Measurements from ENCODE around the gene GMPR. TPM values are rescaled to one million over a fixed set of nuclear protein-coding genes. Genes with fewer than 3 reads are reported as not detected.

GMPR gene
- total and polyA plus RNA-seq, 5 donors: 68.2 to 123 (median 72.3) TPM

DNA sequence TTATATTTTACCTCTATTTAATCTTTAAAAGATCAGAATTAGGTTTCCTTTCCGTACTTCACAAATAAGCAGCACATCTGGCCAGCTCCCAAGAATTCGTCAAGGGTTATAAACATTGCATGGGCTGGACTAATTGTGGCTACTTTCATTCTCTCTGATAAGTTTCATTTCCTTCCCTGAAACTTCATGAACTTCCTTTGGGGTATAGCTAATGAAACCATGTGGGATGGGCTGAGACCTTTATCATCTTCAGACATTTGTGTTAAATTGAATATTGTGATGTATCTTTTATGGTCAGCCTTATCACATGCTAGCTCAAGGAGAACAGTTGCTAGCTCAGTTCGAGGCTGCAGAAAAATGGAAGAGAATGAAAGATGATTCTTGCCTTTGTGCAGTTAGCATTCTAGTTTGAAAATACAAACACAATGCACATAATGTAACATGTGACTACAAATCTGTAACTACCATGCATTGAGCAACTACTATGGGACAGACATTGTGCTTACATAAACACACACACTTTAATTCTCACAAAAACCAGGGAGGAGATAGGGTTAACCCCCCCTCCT lies 1.7 kb upstream of the GMPR start:
- no peak overlapping the region for H3K27ac ChIP-seq (ENCODE audit: low read length)
- no peaks in the 10 kb centered on the region for H3K9me3 ChIP-seq (ENCODE audit: control insufficient read depth, low read length)
- H3K4me1 ChIP-seq (ENCODE audit: control insufficient read depth, insufficient read depth, low read length): peaks cover 2% of the 10 kb centered on the region
- H3K27me3 ChIP-seq (ENCODE audit: control insufficient read depth, insufficient read depth): no peaks in the 10 kb centered on the region
- 4% methylated on average over 3 of the region's 3 CpGs for WGBS
- intact Hi-C loops (cut with DNase I): no loop called here
- peak in 1 of 3 donors; percentile 60 for DNase-seq
- no peak for ATAC-seq
- H3K4me3 ChIP-seq (ENCODE audit: low read length): peak overlapping the region; percentile 7

GRCh38 chr6:16237242-16237641 lies 1.1 kb upstream of the GMPR start:
- ATAC-seq (no peak), DNase-seq (no peak)
- H3K9me3 ChIP-seq (ENCODE audit: control insufficient read depth, low read length): no peaks in the 10 kb centered on the region
- H3K4me3 ChIP-seq (ENCODE audit: low read length): no peak overlapping the region
- H3K4me1 ChIP-seq (ENCODE audit: control insufficient read depth, insufficient read depth, low read length): peaks cover 2% of the 10 kb centered on the region
- no peak overlapping the region for H3K27ac ChIP-seq (ENCODE audit: low read length)
- H3K27me3 ChIP-seq (ENCODE audit: control insufficient read depth, insufficient read depth): no peaks in the 10 kb centered on the region
- intact Hi-C loops (cut with DNase I): no loop called here
- 96% methylated on average over 7 of the region's 7 CpGs for WGBS

DNA sequence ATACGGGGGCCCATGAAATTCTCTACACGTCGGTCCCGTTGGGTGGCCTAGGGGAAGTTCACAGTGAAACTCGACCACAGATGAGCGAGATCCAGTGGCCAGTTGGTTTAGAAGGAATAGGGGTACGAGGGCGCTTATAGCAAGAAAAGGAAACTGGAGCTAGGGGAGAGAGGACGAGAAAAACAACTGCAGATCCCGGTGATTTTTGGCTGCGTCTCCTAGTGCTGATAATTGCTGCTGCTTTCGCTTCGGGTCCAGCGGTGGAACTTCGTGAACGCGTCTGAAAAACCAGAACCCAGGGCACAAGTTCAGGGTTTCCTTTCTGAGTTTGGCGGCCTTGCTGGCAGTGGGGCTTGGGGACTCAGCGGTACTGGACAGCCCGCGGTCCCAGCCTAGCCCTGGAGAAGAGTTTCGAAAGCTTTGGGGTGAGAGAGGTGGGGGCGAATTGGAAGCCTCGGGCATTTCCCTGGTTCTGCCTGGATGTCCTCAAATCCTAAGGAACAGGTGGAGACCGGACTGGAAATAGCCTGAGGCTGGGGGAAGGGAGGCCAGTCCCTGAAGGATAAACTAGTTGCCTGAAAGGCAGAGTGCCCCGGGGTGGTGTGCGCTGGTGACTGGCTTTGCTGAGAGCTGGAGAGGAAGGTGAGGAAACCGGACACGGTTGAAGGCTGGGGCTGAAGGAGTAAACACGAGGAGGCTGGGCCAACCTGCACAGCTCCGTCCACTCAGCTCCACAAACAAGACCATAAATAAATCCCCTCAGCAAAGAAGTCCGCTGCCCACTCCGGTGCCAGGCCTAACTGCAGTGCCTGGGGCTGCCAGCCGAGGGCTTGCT lies 793 bp downstream of the GMPR start:
- H3K9me3 ChIP-seq (ENCODE audit: control insufficient read depth, low read length): no peaks in the 10 kb centered on the region
- intact Hi-C loops (cut with DNase I): no loop called here
- ATAC-seq: peak; percentile 37 to 74

DNA sequence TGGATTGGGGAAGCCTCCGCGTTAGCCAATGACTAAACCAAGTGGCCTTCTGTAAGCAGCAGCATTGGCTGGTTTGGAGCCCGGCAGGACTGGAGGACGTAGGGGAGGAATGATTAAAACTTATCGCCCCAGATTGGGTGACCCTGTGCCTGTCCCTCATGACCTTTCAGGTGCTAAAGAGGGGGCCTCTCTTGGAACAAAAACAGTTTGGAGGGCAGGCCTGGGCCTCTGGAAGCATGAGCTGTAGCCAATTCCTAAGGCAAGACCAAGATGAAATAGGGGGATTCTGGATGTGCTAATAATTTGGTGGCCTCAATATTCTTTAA lies 1.4 kb downstream of the GMPR start:
- Histone ChIP-seq H3K4me3 (ENCODE audit: low read length) (peak overlapping the region; percentile 71), H3K27ac (ENCODE audit: low read length) (peak overlapping the region; percentile 81), H3K4me1 (ENCODE audit: control insufficient read depth, insufficient read depth, low read length) (peaks cover 5% of the 10 kb centered on the region), H3K27me3 (ENCODE audit: control insufficient read depth, insufficient read depth) (no peaks in the 10 kb centered on the region), H3K9me3 (ENCODE audit: control insufficient read depth, low read length) (no peaks in the 10 kb centered on the region)
- intact Hi-C loops (cut with DNase I): no loop called here
- DNase-seq (no peak), ATAC-seq (peak in 1 of 2 donors; percentile 75)
- WGBS: 43% methylated on average over 5 of the region's 5 CpGs

More for the DNA sequence above, 793 bp downstream of the GMPR start:
- Histone ChIP-seq H3K4me3 (ENCODE audit: low read length) (peak overlapping the region; percentile 71), H3K4me1 (ENCODE audit: control insufficient read depth, insufficient read depth, low read length) (peaks cover 5% of the 10 kb centered on the region), H3K27me3 (ENCODE audit: control insufficient read depth, insufficient read depth) (no peaks in the 10 kb centered on the region), H3K27ac (ENCODE audit: low read length) (peak overlapping the region; percentile 81)
- DNase-seq: peak; percentile 69 to 89 (median 87)
- WGBS: 6% methylated on average over 34 of the region's 34 CpGs

DNA sequence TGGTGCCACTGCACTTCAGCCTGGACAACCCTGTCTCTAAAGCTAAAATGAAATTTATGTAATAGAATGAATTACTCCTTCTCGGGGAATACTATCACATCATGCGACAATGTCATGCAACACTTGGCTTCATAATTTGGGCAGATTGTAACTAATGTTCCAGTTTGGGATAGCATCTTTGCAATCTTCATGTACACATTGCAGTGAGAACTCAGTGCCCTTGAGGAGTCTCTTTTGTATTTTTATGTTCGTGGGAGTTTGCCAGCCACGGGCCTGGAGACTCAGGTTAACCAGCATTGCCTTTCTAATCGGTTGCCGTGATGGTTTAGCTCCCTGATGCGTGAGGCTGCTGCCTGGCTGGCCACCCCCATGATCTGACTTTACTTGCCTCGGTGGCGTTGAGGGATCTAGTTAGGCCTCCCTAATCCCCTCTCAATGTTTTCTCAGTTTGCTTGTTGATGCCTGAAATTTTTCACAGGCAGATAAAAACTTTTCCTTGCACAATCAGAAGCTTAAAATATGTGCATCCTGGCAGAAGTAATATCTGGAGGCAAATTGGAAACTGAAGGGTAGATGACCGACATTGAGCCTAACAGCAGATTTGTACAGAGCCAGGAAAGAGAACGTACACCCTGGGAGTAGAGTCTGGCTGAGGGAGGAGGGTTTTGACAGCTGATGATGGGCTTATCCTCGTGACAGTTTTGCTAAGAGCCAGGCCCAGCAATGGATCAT lies 2.4 kb downstream of the GMPR start:
- ATAC-seq: no peak
- no peak for DNase-seq
- intact Hi-C loops (cut with DNase I): no loop called here
- Histone ChIP-seq H3K27me3 (ENCODE audit: control insufficient read depth, insufficient read depth) (no peaks in the 10 kb centered on the region), H3K4me3 (ENCODE audit: low read length) (no peak overlapping the region), H3K9me3 (ENCODE audit: control insufficient read depth, low read length) (no peaks in the 10 kb centered on the region), H3K27ac (ENCODE audit: low read length) (peak overlapping the region; percentile 89), H3K4me1 (ENCODE audit: control insufficient read depth, insufficient read depth, low read length) (peaks cover 12% of the 10 kb centered on the region)
- WGBS: 67% methylated on average over 12 of the region's 12 CpGs

DNA sequence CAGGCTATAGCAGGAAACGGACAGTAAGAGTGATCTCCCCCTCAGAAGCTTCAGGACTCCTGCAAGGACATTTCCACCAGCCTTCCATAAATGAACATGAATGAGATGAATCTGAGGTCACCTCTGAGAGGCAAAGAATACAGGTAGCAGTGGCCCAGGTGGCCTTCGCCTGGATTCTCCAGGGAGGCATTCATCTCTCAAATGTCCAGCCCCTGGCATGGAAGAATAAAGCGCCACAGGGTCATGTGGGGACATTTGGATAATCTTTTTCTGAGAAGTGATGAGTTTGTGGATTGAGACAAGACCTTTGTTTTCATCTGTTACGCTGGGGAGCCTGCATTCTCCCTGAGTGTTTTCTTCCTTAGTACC lies 2.9 kb downstream of the GMPR start:
- no peaks in the 10 kb centered on the region for H3K27me3 ChIP-seq (ENCODE audit: control insufficient read depth, insufficient read depth)
- no peak for DNase-seq
- ATAC-seq: no peak
- intact Hi-C loops (cut with DNase I): no loop called here
- no peak overlapping the region for H3K4me3 ChIP-seq (ENCODE audit: low read length)
- peak overlapping the region; percentile 89 for H3K27ac ChIP-seq (ENCODE audit: low read length)
- H3K9me3 ChIP-seq (ENCODE audit: control insufficient read depth, low read length): no peaks in the 10 kb centered on the region
- peaks cover 12% of the 10 kb centered on the region for H3K4me1 ChIP-seq (ENCODE audit: control insufficient read depth, insufficient read depth, low read length)
- WGBS: 83% methylated on average over 4 of the region's 4 CpGs

DNA sequence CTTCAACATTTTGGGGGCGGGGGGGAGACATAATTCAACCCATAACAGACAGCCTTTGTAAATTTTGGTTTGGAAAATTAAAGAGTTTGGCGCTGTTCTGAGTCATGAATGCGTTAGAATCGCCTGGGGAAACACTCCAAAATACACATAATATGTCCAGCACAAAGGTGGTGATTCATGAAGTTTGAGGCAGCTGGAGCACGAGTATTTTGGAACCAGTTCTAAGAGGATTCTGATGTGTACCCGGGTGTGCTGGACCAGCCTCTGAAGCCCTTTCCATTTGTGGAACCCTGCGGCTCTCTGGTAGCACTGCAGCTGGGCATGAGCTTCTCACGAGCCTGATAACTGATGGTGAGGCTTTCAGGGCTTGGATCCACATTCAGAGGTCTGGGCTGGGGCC lies 4.7 kb downstream of the GMPR start:
- Histone ChIP-seq H3K27ac (ENCODE audit: low read length) (peak overlapping the region; percentile 79), H3K4me1 (ENCODE audit: control insufficient read depth, insufficient read depth, low read length) (peaks cover 12% of the 10 kb centered on the region), H3K27me3 (ENCODE audit: control insufficient read depth, insufficient read depth) (no peaks in the 10 kb centered on the region), H3K4me3 (ENCODE audit: low read length) (no peak overlapping the region), H3K9me3 (ENCODE audit: control insufficient read depth, low read length) (no peaks in the 10 kb centered on the region)
- DNase-seq (no peak), ATAC-seq (peak; percentile 7 to 14)
- 52% methylated on average over 8 of the region's 8 CpGs for WGBS
- intact Hi-C loops (cut with DNase I): no loop called here

DNA sequence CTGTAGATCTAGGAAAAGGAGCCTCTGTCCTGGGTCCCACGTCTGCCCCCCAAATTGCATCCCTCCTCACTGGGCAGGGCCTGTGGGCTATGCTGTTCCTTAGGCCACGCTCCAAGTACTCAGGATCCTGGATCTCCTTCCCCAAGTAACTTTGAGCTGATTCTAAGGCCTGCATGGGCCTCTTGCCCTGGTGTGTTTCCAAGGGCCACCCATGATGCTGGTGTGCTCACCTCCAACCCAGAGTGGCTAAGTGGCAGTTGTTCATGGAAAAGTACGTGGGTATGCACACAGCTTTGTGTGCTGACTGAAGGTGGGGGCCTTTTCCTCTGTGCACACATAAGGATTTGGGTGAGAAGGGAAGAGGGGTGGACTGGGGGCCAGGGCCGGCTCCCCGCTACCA lies 5.3 kb downstream of the GMPR start:
- H3K4me1 ChIP-seq (ENCODE audit: control insufficient read depth, insufficient read depth, low read length): peaks cover 12% of the 10 kb centered on the region
- DNase-seq (no peak), ATAC-seq (no peak)
- H3K27ac ChIP-seq (ENCODE audit: low read length): peak overlapping the region; percentile 79
- intact Hi-C loops (cut with DNase I): no loop called here
- H3K9me3 ChIP-seq (ENCODE audit: control insufficient read depth, low read length): no peaks in the 10 kb centered on the region
- WGBS: 87% methylated on average over 5 of the region's 5 CpGs
- H3K4me3 ChIP-seq (ENCODE audit: low read length): no peak overlapping the region
- no peaks in the 10 kb centered on the region for H3K27me3 ChIP-seq (ENCODE audit: control insufficient read depth, insufficient read depth)

GRCh38 chr6:16244446-16244845 lies 6.1 kb downstream of the GMPR start:
- DNase-seq (peak in 1 of 3 donors; percentile 70), ATAC-seq (peak; percentile 52 to 75)
- Histone ChIP-seq H3K27ac (ENCODE audit: low read length) (peak overlapping the region; percentile 95), H3K4me3 (ENCODE audit: low read length) (no peak overlapping the region), H3K9me3 (ENCODE audit: control insufficient read depth, low read length) (no peaks in the 10 kb centered on the region), H3K27me3 (ENCODE audit: control insufficient read depth, insufficient read depth) (no peaks in the 10 kb centered on the region), H3K4me1 (ENCODE audit: control insufficient read depth, insufficient read depth, low read length) (peaks cover 12% of the 10 kb centered on the region)
- intact Hi-C loops (cut with DNase I): no loop called here
- 48% methylated on average over 5 of the region's 5 CpGs for WGBS

- Histone ChIP-seq H3K4me3 (ENCODE audit: low read length) (no peak overlapping the region), H3K27ac (ENCODE audit: low read length) (peak overlapping the region; percentile 68), H3K27me3 (ENCODE audit: control insufficient read depth, insufficient read depth) (no peaks in the 10 kb centered on the region), H3K4me1 (ENCODE audit: control insufficient read depth, insufficient read depth, low read length) (peaks cover 12% of the 10 kb centered on the region), H3K9me3 (ENCODE audit: control insufficient read depth, low read length) (no peaks in the 10 kb centered on the region)
- WGBS: 48% methylated on average over 10 of the region's 10 CpGs
- DNase-seq (no peak), ATAC-seq (peak; percentile 42 to 57)
- intact Hi-C loops (cut with DNase I): no loop called here
Measured at GRCh38 chr6:16244869-16245451, 6.6 kb downstream of the GMPR start.

Data from right cardiac atrium (tissue), 5 donors.